Neural progenitor cell (in vitro differentiated cells): ENCODE measurements around the gene CNNM3. TPM values are rescaled to one million over a fixed set of nuclear protein-coding genes. Genes with fewer than 3 reads are reported as not detected.

Source experiments
- DNase-seq: peaks from one replicate; pipeline ENCODE4 v3.0.0-alpha.2; 2016; ENCODE audit warnings: low spot score
- H2AFZ ChIP-seq: fragments of 200-600 bp; sonication (generic); replicated peaks from 2 replicates; pipeline ENCODE4 v1.6.1; 2016; ENCODE audit warnings: antibody characterized with exemption
- H3F3A ChIP-seq: fragments of 200-600 bp; sonication (generic); 2 replicates; pipeline ENCODE4 v1.6.1; 2016; ENCODE audit warnings: antibody characterized with exemption, low read depth
- H3K27ac ChIP-seq: fragments of 200-600 bp; sonication (generic); 2 replicates; pipeline ENCODE4 v1.5.1; 2016; ENCODE audit warnings: mild to moderate bottlenecking
- H3K27me3 ChIP-seq: fragments of 200-600 bp; sonication (generic); 2 replicates; pipeline ENCODE4 v1.6.1; 2016; ENCODE audit warnings: mild to moderate bottlenecking, moderate library complexity
- H3K36me3 ChIP-seq: fragments of 200-600 bp; sonication (generic); 2 replicates; pipeline ENCODE4 v1.5.1; 2016
- H3K4me1 ChIP-seq: fragments of 200-600 bp; sonication (generic); 2 replicates; pipeline ENCODE4 v1.6.1; 2016; ENCODE audit warnings: mixed run types
- H3K4me2 ChIP-seq: fragments of 200-600 bp; sonication (generic); 2 replicates; pipeline ENCODE4 v1.6.1; 2016
- H3K4me3 ChIP-seq: fragments of 200-600 bp; sonication (generic); 2 replicates; pipeline ENCODE4 v1.5.1; 2016
- H3K79me2 ChIP-seq: fragments of 200-600 bp; sonication (generic); 2 replicates; pipeline ENCODE4 v1.6.1; 2016; ENCODE audit warnings: low read depth
- H3K9ac ChIP-seq: fragments of 200-600 bp; sonication (generic); 2 replicates; pipeline ENCODE4 v1.6.1; 2016
- H3K9me3 ChIP-seq: fragments of 200-600 bp; sonication (generic); 2 replicates; pipeline ENCODE4 v1.5.1; 2016; ENCODE audit warnings: low read depth
- H4K20me1 ChIP-seq: fragments of 200-600 bp; sonication (generic); 2 replicates; pipeline ENCODE4 v1.6.1; 2016; ENCODE audit warnings: low read depth
- H3K27ac Mint-ChIP-seq: 3 replicates; pipeline ENCODE4 v1.8.0; 2021; ENCODE audit warnings: mixed read lengths
- H3K27me3 Mint-ChIP-seq: 2 replicates; pipeline ENCODE4 v1.8.0; 2022; ENCODE audit warnings: low read depth, mild to moderate bottlenecking, inconsistent platforms, moderate library complexity, mixed read lengths; ENCODE audit not compliant: insufficient read depth
- H3K36me3 Mint-ChIP-seq: 3 replicates; pipeline ENCODE4 v1.8.0; 2021; ENCODE audit warnings: mixed read lengths
- H3K4me1 Mint-ChIP-seq: 3 replicates; pipeline ENCODE4 v1.8.0; 2021; ENCODE audit warnings: mixed read lengths
- H3K4me3 Mint-ChIP-seq: 3 replicates; pipeline ENCODE4 v1.8.0; 2021; ENCODE audit warnings: mild to moderate bottlenecking, moderate library complexity, mixed read lengths
- H3K9me3 Mint-ChIP-seq: 3 replicates; pipeline ENCODE4 v1.8.0; 2020; ENCODE audit warnings: mixed read lengths
- CTCF ChIP-seq: fragments of 200-600 bp; sonication (generic); IDR thresholded peaks from 2 replicates; pipeline ENCODE4 v1.5.1; 2017; ENCODE audit warnings: antibody characterized with exemption, mild to moderate bottlenecking
- EZH2 ChIP-seq: fragments of 200-600 bp; sonication (generic); IDR thresholded peaks from 2 replicates; pipeline ENCODE4 v1.6.1; 2017; ENCODE audit warnings: antibody characterized with exemption, mild to moderate bottlenecking, moderate library complexity
- EZH2phosphoT487 ChIP-seq: fragments of 200-600 bp; sonication (generic); IDR thresholded peaks from 2 replicates; pipeline ENCODE4 v1.6.1; 2017; ENCODE audit warnings: antibody characterized with exemption
- total RNA-seq: library from RNA; depleted of rRNA; stranded (reverse); fragments of >200 nt; gene quantifications from 2 replicates; pipeline ENCODE4 v1.2.3, GENCODE V29; 2015; ENCODE audit warnings: low replicate concordance

Gene CNNM3
- total RNA-seq, 1 donor from 2014 or later: 11.1 TPM

- Histone ChIP-seq H3K9ac (no peak overlapping the region), H3K9me3 (no peaks in the 10 kb centered on the region), H3K27ac (no peak overlapping the region), H3K4me3 (no peak overlapping the region), H3K27me3 (no peaks in the 10 kb centered on the region), H3F3A (peaks cover 6% of the 10 kb centered on the region), H3K4me1 (peaks cover 4% of the 10 kb centered on the region), H3K4me2 (no peak overlapping the region), H3K79me2 (no peaks in the 10 kb centered on the region), H3K36me3 (no peaks in the 10 kb centered on the region), H2AFZ (no peak overlapping the region), H4K20me1 (peaks cover 5% of the 10 kb centered on the region)
- Mint-ChIP-seq H3K4me1 (peaks cover 10% of the 10 kb centered on the region), H3K27me3 (peaks cover 2% of the 10 kb centered on the region), H3K4me3 (no peak overlapping the region), H3K36me3 (peaks cover 23% of the 10 kb centered on the region), H3K9me3 (no peaks in the 10 kb centered on the region), H3K27ac (no peak overlapping the region)
- TF ChIP-seq EZH2phosphoT487: no peak
- no peak for TF ChIP-seq EZH2
- no peak for TF ChIP-seq CTCF
- no peak for DNase-seq
Measured at GRCh38 chr2:96808176-96808837, 7.8 kb upstream of the CNNM3 start.

GRCh38 chr2:96809216-96809882 lies 6.7 kb upstream of the CNNM3 start:
- Mint-ChIP-seq H3K4me3 (no peak overlapping the region), H3K27me3 (peaks cover 2% of the 10 kb centered on the region), H3K4me1 (peaks cover 10% of the 10 kb centered on the region), H3K9me3 (no peaks in the 10 kb centered on the region), H3K27ac (no peak overlapping the region), H3K36me3 (peaks cover 26% of the 10 kb centered on the region)
- Histone ChIP-seq H3K4me2 (no peak overlapping the region), H3K27me3 (no peaks in the 10 kb centered on the region), H3K9ac (no peak overlapping the region), H3K4me3 (no peak overlapping the region), H3K36me3 (no peaks in the 10 kb centered on the region), H4K20me1 (peaks cover 9% of the 10 kb centered on the region), H3K9me3 (no peaks in the 10 kb centered on the region), H3K27ac (no peak overlapping the region), H3K79me2 (no peaks in the 10 kb centered on the region), H2AFZ (no peak overlapping the region), H3F3A (peaks cover 6% of the 10 kb centered on the region), H3K4me1 (peaks cover 4% of the 10 kb centered on the region)
- TF ChIP-seq EZH2: no peak
- no peak for TF ChIP-seq EZH2phosphoT487
- TF ChIP-seq CTCF: no peak
- DNase-seq: no peak

GRCh38 chr2:96809951-96810782 lies 5.9 kb upstream of the CNNM3 start:
- Histone ChIP-seq H3K36me3 (no peaks in the 10 kb centered on the region), H3K27ac (no peak overlapping the region), H3K9ac (no peak overlapping the region), H3K4me3 (no peak overlapping the region), H3F3A (peaks cover 5% of the 10 kb centered on the region), H4K20me1 (peaks cover 9% of the 10 kb centered on the region), H2AFZ (no peak overlapping the region), H3K27me3 (peaks cover 4% of the 10 kb centered on the region), H3K4me1 (peaks cover 4% of the 10 kb centered on the region), H3K9me3 (no peaks in the 10 kb centered on the region), H3K79me2 (no peaks in the 10 kb centered on the region), H3K4me2 (no peak overlapping the region)
- peaks cover 26% of the 10 kb centered on the region for H3K36me3 Mint-ChIP-seq
- H3K27ac Mint-ChIP-seq: no peak overlapping the region
- no peaks in the 10 kb centered on the region for H3K9me3 Mint-ChIP-seq
- DNase-seq: no peak
- H3K4me1 Mint-ChIP-seq: peaks cover 11% of the 10 kb centered on the region
- H3K4me3 Mint-ChIP-seq: no peak overlapping the region
- peaks cover 6% of the 10 kb centered on the region for H3K27me3 Mint-ChIP-seq
- no peak for TF ChIP-seq CTCF
- no peak for TF ChIP-seq EZH2
- TF ChIP-seq EZH2phosphoT487: no peak
